Measurements from ENCODE around the gene C1GALT1C1L. TPM values are rescaled to one million over a fixed set of nuclear protein-coding genes. Genes with fewer than 3 reads are reported as not detected.

The C1GALT1C1L gene
- total and polyA plus RNA-seq, 2 of the 4 experiments (the other 2 are of a cell fraction), result 0.36 to 0.63 TPM

- no peak for ATAC-seq (ENCODE audit: low read depth)
- Histone ChIP-seq H3K4me2 (ENCODE audit: low read depth, low read length) (no peak overlapping the region), H4K8ac (ENCODE audit: low read depth in 2 of 2, low read length in 2 of 2) (no peak overlapping the region), H2BK15ac (ENCODE audit: low read depth, low read length) (no peak overlapping the region), H2AK9ac (replicated peaks; ENCODE audit: low read depth, low read length, poor library complexity) (no peak overlapping the region), H3K9ac (ENCODE audit: low read depth, low read length) (no peak overlapping the region), H3K36me3 (ENCODE audit: control insufficient read depth, insufficient read depth, low read length) (no peaks in the 10 kb centered on the region), H4K20me1 (ENCODE audit: insufficient read depth, low read length) (no peaks in the 10 kb centered on the region), H3K4me1 (ENCODE audit: control insufficient read depth, insufficient read depth, low read length) (0 out of 2 replicates have a peak, but pooled peaks cover 1% of the 10 kb centered on the region), H3K18ac (ENCODE audit: low read depth, low read length) (no peak overlapping the region), H3K9me3 (ENCODE audit: control insufficient read depth, insufficient read depth, low read length) (no peaks in the 10 kb centered on the region), H3K27ac (ENCODE audit: insufficient read depth, low read length) (no peak overlapping the region), H3K14ac (replicated peaks; ENCODE audit: low read depth, low read length) (no peak overlapping the region), H4K91ac (ENCODE audit: insufficient read depth, low read depth, low read length) (no peak overlapping the region), H3K27me3 (ENCODE audit: control insufficient read depth, insufficient read depth, low read length) (no peaks in the 10 kb centered on the region), H2AFZ (replicated peaks; ENCODE audit: low read length, poor library complexity) (no peak overlapping the region), H2AK5ac (ENCODE audit: low read depth, low read length) (no peak overlapping the region), H3K4me3 (ENCODE audit: insufficient read depth, low read depth, low read length) (no peak overlapping the region), H3K4ac (ENCODE audit: low read depth, low read length) (no peak overlapping the region), H4K5ac (ENCODE audit: low read depth, low read length) (no peak overlapping the region), H3K23ac (ENCODE audit: low read depth, low read length) (no peak overlapping the region), H2BK120ac (ENCODE audit: low read depth, low read length) (no peak overlapping the region), H3K9me1 (ENCODE audit: insufficient read depth, low read length) (no peaks in the 10 kb centered on the region; the same call in 1 of the 2 replicates), H2BK5ac (ENCODE audit: low read depth, low read length, poor library complexity, severe bottlenecking) (no peak overlapping the region), H3K79me1 (ENCODE audit: low read depth in 1 of 2, low read length in 2 of 2) (no peaks in the 10 kb centered on the region), H3K56ac (ENCODE audit: extremely low read depth, insufficient read depth, low read length) (no peak overlapping the region), H2BK20ac (ENCODE audit: low read depth, low read length) (no peak overlapping the region)
- ChIA-PET CTCF (no interaction called here), POLR2A (ENCODE audit: unreplicated experiment) (no interaction called here)
- no peak for DNase-seq
- no TSS peak for BruUV-seq (replicated peaks)
- 90% methylated on average over 2 of the region's 2 CpGs; no CpG with 5 or more reads in 1 of the 2 experiments for WGBS, 2 experiments (ENCODE audit: extremely low coverage in 2 of 2, insufficient read length in 1 of 2)
- intact Hi-C loops (cut with micrococcal nuclease) (no loop called here), dilution Hi-C loops (cut with HindIII; ENCODE audit: low sequenced_read_pairs, unreplicated experiment) (no loop called here), in situ Hi-C loops (cut with MboI; ENCODE audit: low sequenced_read_pairs) (loop anchor here (5.0 kb wide), 1 partner anchor 53 kb away; the partner anchor contains the start of gene PLEKHH2)
- TF ChIP-seq USF2 (IDR thresholded peaks at IDR 0.05; ENCODE audit: low read depth, low read length), result no peak
- no peak for TF ChIP-seq CHD1 (IDR thresholded peaks at IDR 0.05; ENCODE audit: low read depth, low read length)
- no peak for TF ChIP-seq FOS (IDR thresholded peaks at IDR 0.05; ENCODE audit: low read depth, low read length)
- no peak for TF ChIP-seq CTCF (conservative IDR thresholded peaks at IDR 0.05; ENCODE audit: low read depth, low read length)
- TF ChIP-seq MXI1 (IDR thresholded peaks at IDR 0.05; ENCODE audit: borderline replicate concordance, low read depth, low read length), result no peak
Observed at GRCh38 chr2:43689999-43690398, 13.8 kb upstream of the C1GALT1C1L start.

Measured in IMR-90 (cell line).